Panc1 (cell line): ENCODE data around the gene TMPRSS11D. TPM values are rescaled to one million over a fixed set of nuclear protein-coding genes. Genes with fewer than 3 reads are reported as not detected.

Experiments
- ATAC-seq: fragments of 200-7000 bp; cut with Tn5 transposase; 2 replicates; pipeline ENCODE4 v1.9.1; 2020; ENCODE audit warnings: mild to moderate bottlenecking, moderate library complexity
- BruUV-seq: library from RNA; stranded (reverse); fragments of 400-500 nt; replicated peaks from 2 replicates; lab custom pipeline; 2021; lab: Mats Ljungman, UMichigan
- CTCF ChIA-PET: fragments of 300-600 bp; sonication (Branson Sonifier 250); formaldehyde crosslinking; loops from one replicate; lab custom pipeline; 2022; ENCODE audit warnings: antibody characterized with exemption; lab: Charles Lee
- POLR2A ChIA-PET: fragments of 300-600 bp; sonication (Branson Sonifier 250); formaldehyde crosslinking; loops from one replicate; lab custom pipeline; 2022; ENCODE audit warnings: antibody characterized with exemption; lab: Charles Lee
- DNase-seq: peaks from one replicate; pipeline ENCODE4 v3.0.0-alpha.2; 2010; ENCODE audit warnings: low read depth, low spot score
- H3K27ac ChIP-seq: 2 replicates; pipeline ENCODE4 v1.5.1; 2011; ENCODE audit warnings: mild to moderate bottlenecking, low read length, inconsistent platforms
- H3K27me3 ChIP-seq: fragments of 200-500 bp; sonication (Bioruptor generic); 2 replicates; pipeline ENCODE4 v1.6.0; 2014; ENCODE audit warnings: low read length, inconsistent platforms; ENCODE audit not compliant: control insufficient read depth, insufficient read depth
- H3K36me3 ChIP-seq: fragments of 200-500 bp; sonication (Bioruptor generic); 2 replicates; pipeline ENCODE4 v1.5.1; 2014; ENCODE audit warnings: inconsistent platforms, mild to moderate bottlenecking, low read length, moderate library complexity; ENCODE audit not compliant: control insufficient read depth, insufficient read depth
- H3K4me1 ChIP-seq: 2 replicates; pipeline ENCODE4 v1.5.1; 2011; ENCODE audit warnings: inconsistent platforms, mild to moderate bottlenecking, low read length, moderate library complexity; ENCODE audit not compliant: control insufficient read depth, insufficient read depth
- H3K4me3 ChIP-seq, 2 experiments: 2 replicates each; pipeline ENCODE4 v1.5.1; 2011 to 2012; ENCODE audit warnings: low read depth in 2 of 2, low read length in 2 of 2, mild to moderate bottlenecking in 2 of 2, inconsistent platforms in 1 of 2, moderate library complexity in 1 of 2
- H3K9me3 ChIP-seq: fragments of 200-500 bp; sonication (Bioruptor generic); 2 replicates; pipeline ENCODE4 v1.5.1; 2014; ENCODE audit warnings: low read depth, mild to moderate bottlenecking, inconsistent platforms, low read length, moderate library complexity; ENCODE audit not compliant: control insufficient read depth, insufficient read depth
- CTCF ChIP-seq: fragments of 450-650 bp; IDR thresholded peaks from 2 replicates; pipeline ENCODE4 v1.5.1; 2017; ENCODE audit warnings: mild to moderate bottlenecking
- POLR2AphosphoS5 ChIP-seq: IDR thresholded peaks from 2 replicates; pipeline ENCODE4 v1.6.1; 2012; ENCODE audit warnings: mild to moderate bottlenecking, low read depth, low read length, moderate library complexity
- SIN3A ChIP-seq: IDR thresholded peaks from 2 replicates; pipeline ENCODE4 v1.6.1; 2012; ENCODE audit warnings: low read depth, mild to moderate bottlenecking, low read length, moderate library complexity, borderline replicate concordance; ENCODE audit not compliant: insufficient read depth
- TCF7L2 ChIP-seq: IDR thresholded peaks from 2 replicates; pipeline ENCODE4 v1.6.1; 2011; ENCODE audit warnings: mild to moderate bottlenecking, low read depth, low read length, inconsistent platforms
- in situ Hi-C: cut with HindIII; loops from 2 replicates; pipeline ENCODE4 v1.10.0; 2016; ENCODE audit warnings: low sequenced_read_pairs, low pct_unique_long_range_greater_than_20kb
- intact Hi-C: fragments of 100-400 bp; cut with micrococcal nuclease; formaldehyde crosslinking; loops from one replicate; pipeline ENCODE4 v1.10.0; 2022; ENCODE audit not compliant: unreplicated experiment
- total RNA-seq: library from RNA; stranded (reverse); gene quantifications from one replicate; pipeline ENCODE4 v1.2.1, GENCODE V29; 2021; ENCODE audit not compliant: unreplicated experiment
- TF ChIP-seq, protein P1 (sequence below), 2 experiments: IDR thresholded peaks; 2 replicates each; pipeline ENCODE4 v1.6.1; 2011 to 2012; ENCODE audit warnings: low read depth in 2 of 2, control low read depth in 1 of 2, low read length in 1 of 2, mild to moderate bottlenecking in 1 of 2, moderate library complexity in 1 of 2; ENCODE audit not compliant: insufficient read depth in 1 of 2

The TMPRSS11D gene
- total RNA-seq, 1 experiment from 2014 or later = not detected

DNA sequence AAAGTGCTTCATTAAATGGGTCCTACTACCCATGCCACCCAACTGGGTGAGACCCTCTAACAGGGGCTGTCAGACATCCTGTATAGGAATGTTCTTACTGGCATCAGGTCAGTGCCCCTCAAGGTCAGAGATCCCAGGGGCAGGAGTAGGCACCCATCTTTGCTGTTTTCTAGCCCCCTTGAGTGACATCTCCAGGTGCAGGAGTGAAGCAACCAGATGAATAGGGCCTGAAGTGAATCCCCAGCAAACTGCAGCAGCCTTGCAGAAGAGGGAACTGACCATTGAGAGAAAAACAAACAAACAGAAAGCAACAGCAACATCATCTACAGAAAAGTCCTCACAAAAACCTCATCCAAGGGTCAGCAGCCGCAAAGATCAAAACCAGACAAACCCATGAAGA, 73.8 kb downstream of the TMPRSS11D start:
- ChIA-PET POLR2A (no interaction called here), CTCF (no interaction called here)
- ATAC-seq (no peak), DNase-seq (no peak)
- H3K9me3 ChIP-seq = no peaks in the 10 kb centered on the region
- H3K27me3 ChIP-seq = no peaks in the 10 kb centered on the region
- TF ChIP-seq CTCF (no peak), SIN3A (no peak), TCF7L2 (no peak), POLR2AphosphoS5 (no peak)
- TF ChIP-seq, protein P1, sequence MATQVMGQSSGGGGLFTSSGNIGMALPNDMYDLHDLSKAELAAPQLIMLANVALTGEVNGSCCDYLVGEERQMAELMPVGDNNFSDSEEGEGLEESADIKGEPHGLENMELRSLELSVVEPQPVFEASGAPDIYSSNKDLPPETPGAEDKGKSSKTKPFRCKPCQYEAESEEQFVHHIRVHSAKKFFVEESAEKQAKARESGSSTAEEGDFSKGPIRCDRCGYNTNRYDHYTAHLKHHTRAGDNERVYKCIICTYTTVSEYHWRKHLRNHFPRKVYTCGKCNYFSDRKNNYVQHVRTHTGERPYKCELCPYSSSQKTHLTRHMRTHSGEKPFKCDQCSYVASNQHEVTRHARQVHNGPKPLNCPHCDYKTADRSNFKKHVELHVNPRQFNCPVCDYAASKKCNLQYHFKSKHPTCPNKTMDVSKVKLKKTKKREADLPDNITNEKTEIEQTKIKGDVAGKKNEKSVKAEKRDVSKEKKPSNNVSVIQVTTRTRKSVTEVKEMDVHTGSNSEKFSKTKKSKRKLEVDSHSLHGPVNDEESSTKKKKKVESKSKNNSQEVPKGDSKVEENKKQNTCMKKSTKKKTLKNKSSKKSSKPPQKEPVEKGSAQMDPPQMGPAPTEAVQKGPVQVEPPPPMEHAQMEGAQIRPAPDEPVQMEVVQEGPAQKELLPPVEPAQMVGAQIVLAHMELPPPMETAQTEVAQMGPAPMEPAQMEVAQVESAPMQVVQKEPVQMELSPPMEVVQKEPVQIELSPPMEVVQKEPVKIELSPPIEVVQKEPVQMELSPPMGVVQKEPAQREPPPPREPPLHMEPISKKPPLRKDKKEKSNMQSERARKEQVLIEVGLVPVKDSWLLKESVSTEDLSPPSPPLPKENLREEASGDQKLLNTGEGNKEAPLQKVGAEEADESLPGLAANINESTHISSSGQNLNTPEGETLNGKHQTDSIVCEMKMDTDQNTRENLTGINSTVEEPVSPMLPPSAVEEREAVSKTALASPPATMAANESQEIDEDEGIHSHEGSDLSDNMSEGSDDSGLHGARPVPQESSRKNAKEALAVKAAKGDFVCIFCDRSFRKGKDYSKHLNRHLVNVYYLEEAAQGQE (IDR thresholded peaks at IDR 0.05; ENCODE audit: insufficient read depth in 1 of 2, low read depth in 2 of 2, low read length in 1 of 2) = no peak
- H3K4me3 ChIP-seq = no peak overlapping the region
- H3K27ac ChIP-seq = no peak overlapping the region
- no TSS peak for BruUV-seq
- H3K4me1 ChIP-seq = no peaks in the 10 kb centered on the region
- intact Hi-C loops (no loop called here), in situ Hi-C loops (no loop called here)
- no peaks in the 10 kb centered on the region for H3K36me3 ChIP-seq

DNA sequence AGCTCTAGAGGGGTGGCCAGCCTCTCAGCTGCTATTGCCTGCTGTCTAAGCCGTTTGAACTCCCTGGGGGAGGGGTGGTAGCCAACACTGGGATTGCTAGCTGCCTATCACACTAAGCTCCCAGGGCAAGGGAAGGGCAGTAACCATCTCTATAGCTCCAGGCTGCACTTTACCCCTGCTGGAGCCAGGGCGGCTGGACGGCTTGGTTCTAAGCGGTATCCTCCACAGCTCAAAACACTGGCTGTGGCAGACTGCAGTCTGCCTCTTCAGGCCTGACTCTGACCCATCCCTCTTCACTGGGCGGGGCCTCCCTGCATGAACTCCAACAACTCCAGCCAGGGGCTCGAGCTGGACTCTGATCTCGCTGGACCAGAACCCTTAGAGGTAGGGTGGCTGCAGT, 74.3 kb downstream of the TMPRSS11D start:
- Histone ChIP-seq H3K9me3 (no peaks in the 10 kb centered on the region), H3K4me3 (no peak overlapping the region), H3K36me3 (no peaks in the 10 kb centered on the region), H3K4me1 (no peaks in the 10 kb centered on the region), H3K27me3 (no peaks in the 10 kb centered on the region), H3K27ac (no peak overlapping the region)
- intact Hi-C loops (no loop called here), in situ Hi-C loops (no loop called here)
- no TSS peak for BruUV-seq
- no peak for ATAC-seq
- ChIA-PET CTCF (no interaction called here), POLR2A (no interaction called here)
- DNase-seq = no peak
- no peak for TF ChIP-seq POLR2AphosphoS5
- TF ChIP-seq SIN3A = no peak
- TF ChIP-seq CTCF = no peak
- TF ChIP-seq TCF7L2 = no peak
- TF ChIP-seq, protein P1 (IDR thresholded peaks at IDR 0.05; ENCODE audit: insufficient read depth in 1 of 2, low read depth in 2 of 2, low read length in 1 of 2) = no peak
